Parathyroid adenoma (tissue), 2 donors: ENCODE measurements around the gene SPATA32.

Experiments used
- H2AFZ ChIP-seq: fragments of 300-600 bp; sonication (generic); one replicate; pipeline ENCODE4 v1.7.0; 2017; ENCODE audit warnings: antibody characterized with exemption, mild to moderate bottlenecking
- H3K27ac ChIP-seq: fragments of 300-600 bp; sonication (generic); one replicate; pipeline ENCODE4 v1.7.0; 2017
- H3K27me3 ChIP-seq: fragments of 300-600 bp; sonication (generic); one replicate; pipeline ENCODE4 v1.7.0; 2017; ENCODE audit warnings: low read length; ENCODE audit not compliant: control insufficient read depth, insufficient read depth
- H3K36me3 ChIP-seq: fragments of 300-600 bp; sonication (generic); one replicate; pipeline ENCODE4 v1.7.0; 2017; ENCODE audit warnings: low read length; ENCODE audit not compliant: control insufficient read depth, insufficient read depth
- H3K4me1 ChIP-seq: fragments of 300-600 bp; sonication (generic); one replicate; pipeline ENCODE4 v1.7.0; 2017; ENCODE audit warnings: control low read depth
- H3K4me2 ChIP-seq: fragments of 300-600 bp; sonication (generic); one replicate; pipeline ENCODE4 v1.7.0; 2017; ENCODE audit warnings: low read length
- H3K4me3 ChIP-seq: fragments of 300-600 bp; sonication (generic); one replicate; pipeline ENCODE4 v1.7.0; 2017; ENCODE audit warnings: low read depth, low read length
- H3K79me2 ChIP-seq: fragments of 300-600 bp; sonication (generic); one replicate; pipeline ENCODE4 v1.7.0; 2017; ENCODE audit warnings: control low read depth
- H3K9ac ChIP-seq: fragments of 300-600 bp; sonication (generic); one replicate; pipeline ENCODE4 v1.7.0; 2017; ENCODE audit warnings: mild to moderate bottlenecking
- H3K9me3 ChIP-seq: fragments of 300-600 bp; sonication (generic); one replicate; pipeline ENCODE4 v1.7.0; 2017; ENCODE audit warnings: low read length; ENCODE audit not compliant: control insufficient read depth
- TF ChIP-seq, protein P1 (sequence below): fragments of 300-600 bp; sonication (generic); IDR thresholded peaks from one replicate; pipeline ENCODE4 v1.7.0; 2017; ENCODE audit warnings: antibody characterized with exemption, mild to moderate bottlenecking
- donor health status: primary hyperparathyroidism.

The SPATA32 gene

DNA sequence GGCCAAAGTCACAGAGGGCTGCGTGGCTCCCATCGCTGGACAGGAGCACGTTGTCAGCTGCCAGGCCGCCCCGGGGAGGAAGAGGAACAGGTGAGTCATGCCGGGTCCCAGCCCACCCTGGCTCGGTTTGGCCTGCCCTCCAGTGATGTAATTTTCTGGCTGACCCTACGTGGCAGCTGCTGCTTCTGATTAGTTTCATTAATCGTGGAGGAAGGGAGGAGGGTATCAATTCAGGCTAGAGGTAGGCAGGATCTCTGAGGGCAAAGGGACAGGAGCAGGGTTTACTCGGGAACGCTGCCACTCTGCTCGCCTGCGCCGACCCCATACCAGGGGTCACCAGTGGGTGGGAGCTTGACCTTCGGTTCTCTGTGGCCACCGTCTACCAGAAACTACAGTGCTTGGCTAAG lies 11.7 kb upstream of the SPATA32 start:
- no peaks in the 10 kb centered on the region for H3K27me3 ChIP-seq
- H3K9me3 ChIP-seq: no peaks in the 10 kb centered on the region
- no peak overlapping the region for H3K27ac ChIP-seq
- TF ChIP-seq, protein P1, sequence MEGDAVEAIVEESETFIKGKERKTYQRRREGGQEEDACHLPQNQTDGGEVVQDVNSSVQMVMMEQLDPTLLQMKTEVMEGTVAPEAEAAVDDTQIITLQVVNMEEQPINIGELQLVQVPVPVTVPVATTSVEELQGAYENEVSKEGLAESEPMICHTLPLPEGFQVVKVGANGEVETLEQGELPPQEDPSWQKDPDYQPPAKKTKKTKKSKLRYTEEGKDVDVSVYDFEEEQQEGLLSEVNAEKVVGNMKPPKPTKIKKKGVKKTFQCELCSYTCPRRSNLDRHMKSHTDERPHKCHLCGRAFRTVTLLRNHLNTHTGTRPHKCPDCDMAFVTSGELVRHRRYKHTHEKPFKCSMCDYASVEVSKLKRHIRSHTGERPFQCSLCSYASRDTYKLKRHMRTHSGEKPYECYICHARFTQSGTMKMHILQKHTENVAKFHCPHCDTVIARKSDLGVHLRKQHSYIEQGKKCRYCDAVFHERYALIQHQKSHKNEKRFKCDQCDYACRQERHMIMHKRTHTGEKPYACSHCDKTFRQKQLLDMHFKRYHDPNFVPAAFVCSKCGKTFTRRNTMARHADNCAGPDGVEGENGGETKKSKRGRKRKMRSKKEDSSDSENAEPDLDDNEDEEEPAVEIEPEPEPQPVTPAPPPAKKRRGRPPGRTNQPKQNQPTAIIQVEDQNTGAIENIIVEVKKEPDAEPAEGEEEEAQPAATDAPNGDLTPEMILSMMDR: no peak
- no peak overlapping the region for H3K9ac ChIP-seq
- H3K36me3 ChIP-seq: no peaks in the 10 kb centered on the region
- H2AFZ ChIP-seq: no peak overlapping the region
- peaks cover 9% of the 10 kb centered on the region for H3K4me1 ChIP-seq
- no peak overlapping the region for H3K4me3 ChIP-seq
- H3K4me2 ChIP-seq: no peak overlapping the region
- H3K79me2 ChIP-seq: peaks cover 3% of the 10 kb centered on the region

DNA sequence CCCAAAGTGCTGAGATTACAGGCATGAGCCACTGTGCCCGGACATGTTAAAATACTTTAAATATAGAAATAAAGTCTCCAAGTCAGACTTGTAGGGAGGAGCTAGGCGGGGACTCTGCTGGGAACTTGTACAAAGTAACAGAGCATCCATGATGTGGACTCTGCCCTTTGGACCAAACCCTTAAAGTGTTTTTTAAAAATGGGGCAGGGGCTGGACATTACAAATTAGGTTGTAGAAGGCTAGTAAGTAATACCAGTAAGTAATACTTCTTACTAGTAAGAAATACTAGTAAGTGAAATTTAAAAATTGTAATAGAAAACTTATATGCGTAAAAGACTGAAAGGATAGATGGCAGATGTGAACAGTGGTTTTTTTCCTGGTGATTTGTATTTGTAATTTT lies 9.7 kb upstream of the SPATA32 start:
- H3K9ac ChIP-seq: no peak overlapping the region
- H3K9me3 ChIP-seq: no peaks in the 10 kb centered on the region
- H3K27me3 ChIP-seq: no peaks in the 10 kb centered on the region
- no peak overlapping the region for H3K27ac ChIP-seq
- no peaks in the 10 kb centered on the region for H3K36me3 ChIP-seq
- no peak overlapping the region for H3K4me2 ChIP-seq
- H3K4me3 ChIP-seq: no peak overlapping the region
- H3K4me1 ChIP-seq: no peaks in the 10 kb centered on the region
- H3K79me2 ChIP-seq: peaks cover 3% of the 10 kb centered on the region
- TF ChIP-seq, protein P1: no peak
- H2AFZ ChIP-seq: no peak overlapping the region

DNA sequence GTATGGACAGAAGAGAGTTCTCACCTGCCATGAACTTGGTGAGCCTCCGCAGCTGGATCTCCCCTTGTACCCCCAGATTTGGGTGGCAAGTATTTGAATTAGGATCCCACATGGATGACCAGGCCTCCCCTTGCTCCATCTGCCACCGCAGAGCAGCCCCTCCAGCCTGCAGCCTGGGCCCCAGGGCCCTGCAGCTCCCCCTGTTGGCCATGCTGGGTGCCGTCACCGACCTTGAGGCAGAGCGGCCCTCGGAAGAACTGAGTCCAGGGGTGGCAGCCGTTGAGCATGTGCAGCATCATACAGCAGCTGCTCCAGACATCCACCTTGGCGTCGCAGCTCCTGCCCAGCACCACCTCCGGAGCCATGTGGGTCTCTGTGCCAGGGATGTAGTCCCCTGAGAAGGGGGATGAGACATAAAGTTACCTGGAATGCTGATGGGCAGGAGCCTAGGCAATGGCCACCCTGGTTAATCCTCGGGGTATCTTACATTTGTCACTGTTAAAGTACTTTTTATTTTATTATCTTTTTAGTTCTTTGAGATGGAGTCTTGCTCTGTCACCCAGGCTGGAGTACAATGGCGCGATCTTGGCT lies 9.0 kb upstream of the SPATA32 start:
- H3K9ac ChIP-seq: no peak overlapping the region
- H3K27ac ChIP-seq: no peak overlapping the region

DNA sequence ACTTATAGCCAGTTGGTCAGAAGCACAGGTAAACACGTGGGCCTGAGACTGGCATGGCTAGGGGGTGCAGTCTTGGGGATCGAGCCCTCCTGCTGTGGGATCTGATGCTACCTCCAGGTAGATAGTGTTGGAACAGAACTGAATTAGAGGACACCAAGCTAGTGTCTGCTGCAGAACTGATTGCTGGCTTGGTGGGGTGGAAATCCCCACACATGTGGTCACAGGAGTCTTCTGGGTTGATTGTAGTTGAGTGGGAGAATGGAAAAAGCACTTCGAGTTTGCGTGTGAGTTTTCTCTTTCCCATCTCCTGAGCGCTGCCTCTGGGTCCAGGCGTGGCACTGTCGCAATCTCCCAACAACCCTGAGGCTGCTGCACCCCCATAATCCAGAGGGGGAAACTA lies 8.0 kb upstream of the SPATA32 start:
- Histone ChIP-seq H2AFZ (no peak overlapping the region), H3K36me3 (no peaks in the 10 kb centered on the region), H3K4me2 (no peak overlapping the region), H3K4me3 (no peak overlapping the region), H3K9me3 (no peaks in the 10 kb centered on the region), H3K79me2 (peaks cover 3% of the 10 kb centered on the region), H3K27ac (no peak overlapping the region), H3K27me3 (no peaks in the 10 kb centered on the region), H3K4me1 (no peaks in the 10 kb centered on the region), H3K9ac (no peak overlapping the region)
- TF ChIP-seq, protein P1: no peak

More for the DNA sequence above, 9.0 kb upstream of the SPATA32 start:
- H2AFZ ChIP-seq: no peak overlapping the region
- no peaks in the 10 kb centered on the region for H3K9me3 ChIP-seq
- H3K4me3 ChIP-seq: no peak overlapping the region
- TF ChIP-seq, protein P1: peak; percentile 59
- no peak overlapping the region for H3K4me2 ChIP-seq
- H3K36me3 ChIP-seq: no peaks in the 10 kb centered on the region
- no peaks in the 10 kb centered on the region for H3K4me1 ChIP-seq
- H3K79me2 ChIP-seq: peaks cover 3% of the 10 kb centered on the region
- no peaks in the 10 kb centered on the region for H3K27me3 ChIP-seq

DNA sequence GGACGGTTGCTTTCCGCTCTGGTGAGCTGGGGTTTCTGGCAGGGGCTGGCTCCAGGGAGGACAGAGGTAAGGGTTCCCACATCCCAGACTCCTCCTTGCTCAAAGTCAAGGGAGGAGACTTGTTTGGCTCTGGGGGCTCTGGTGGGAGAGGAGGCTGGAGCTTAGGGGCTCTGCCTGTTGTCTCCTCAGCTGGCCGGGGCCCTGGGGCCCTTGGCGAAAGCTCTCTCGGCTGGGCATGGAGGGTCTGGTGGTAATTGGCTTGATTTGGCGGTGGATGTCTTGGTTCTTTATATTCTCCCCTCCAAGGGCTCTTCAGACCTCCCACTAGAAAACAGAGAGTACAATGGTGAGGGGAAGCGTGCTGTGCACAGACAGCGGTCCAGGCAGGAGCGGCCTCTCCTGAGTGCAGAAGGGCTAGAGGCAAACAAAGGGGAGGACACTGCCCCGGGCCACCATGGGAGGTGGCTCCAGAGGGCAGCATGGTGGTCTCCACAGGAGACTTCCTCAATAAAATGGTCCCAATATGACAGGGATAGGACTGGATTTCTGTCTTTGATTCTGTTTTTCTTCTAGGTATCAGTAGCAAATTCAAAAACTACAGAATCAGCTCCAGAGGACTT lies 5.7 kb upstream of the SPATA32 start:
- Histone ChIP-seq H3K27me3 (no peaks in the 10 kb centered on the region), H3K4me1 (peaks cover 2% of the 10 kb centered on the region), H3K79me2 (no peaks in the 10 kb centered on the region), H3K36me3 (no peaks in the 10 kb centered on the region), H2AFZ (no peak overlapping the region), H3K4me2 (no peak overlapping the region), H3K4me3 (no peak overlapping the region), H3K9ac (no peak overlapping the region), H3K27ac (no peak overlapping the region), H3K9me3 (no peaks in the 10 kb centered on the region)
- TF ChIP-seq, protein P1: no peak
